Endothelial cell of umbilical vein (primary cell): Measurements from ENCODE around the gene FAM222A. TPM values are rescaled to one million over a fixed set of nuclear protein-coding genes. Genes with fewer than 3 reads are reported as not detected.

Experiments
- BruUV-seq: library from RNA; stranded (reverse); fragments of 400-500 nt; replicated peaks from 2 replicates; lab custom pipeline; 2021; lab: Mats Ljungman, UMichigan
- CTCF ChIA-PET: fragments of 300-600, 350-600 bp; sonication (Branson Sonifier 250); formaldehyde crosslinking; loops from one replicate; lab custom pipeline; 2021; ENCODE audit warnings: antibody characterized with exemption, inconsistent platforms; lab: Charles Lee
- POLR2A ChIA-PET: fragments of 300-600, 350-600 bp; sonication (Branson Sonifier 250); formaldehyde crosslinking; loops from one replicate; lab custom pipeline; 2021; ENCODE audit warnings: antibody characterized with exemption, inconsistent platforms; lab: Charles Lee
- DNase-seq: peaks from one replicate; pipeline ENCODE4 v3.0.0-alpha.2; 2011; ENCODE audit warnings: low read depth, low spot score
- FAIRE-seq: peaks from 2 replicates; lab custom pipeline; 2011; peaks lifted over from hg19 to GRCh38; lab: Jason Lieb, UNC
- H2AFZ ChIP-seq: 2 replicates; pipeline ENCODE4 v1.6.0; 2012; ENCODE audit warnings: low read depth, low read length, control low read depth, inconsistent platforms
- H3K27ac ChIP-seq: 2 replicates; pipeline ENCODE4 v1.5.1; 2011; ENCODE audit warnings: low read depth, mild to moderate bottlenecking, control low read depth, low read length, moderate library complexity; ENCODE audit not compliant: insufficient read depth
- H3K27me3 ChIP-seq, 2 experiments: 2 replicates each; pipeline versions ENCODE4 v1.6.0 to v1.6.1; 2011; ENCODE audit warnings: low read length in 2 of 2, mixed read lengths in 1 of 2; ENCODE audit not compliant: control insufficient read depth in 2 of 2, insufficient read depth in 2 of 2
- H3K36me3 ChIP-seq, 2 experiments: 2 replicates in 1 of 2; 3 replicates in 1 of 2; pipeline ENCODE4 v1.5.1; 2011; ENCODE audit warnings: low read length in 2 of 2, mild to moderate bottlenecking in 1 of 2, moderate library complexity in 1 of 2; ENCODE audit not compliant: control insufficient read depth in 2 of 2, insufficient read depth in 2 of 2; ENCODE audit errors: extremely low read depth in 1 of 2
- H3K4me1 ChIP-seq: 3 replicates; pipeline ENCODE4 v1.5.1; 2011; ENCODE audit warnings: mild to moderate bottlenecking, low read length; ENCODE audit not compliant: control insufficient read depth, insufficient read depth; ENCODE audit errors: extremely low read depth
- H3K4me2 ChIP-seq: 2 replicates; pipeline ENCODE4 v1.6.1; 2011; ENCODE audit warnings: low read length, control low read depth, mixed read lengths; ENCODE audit not compliant: insufficient read depth
- H3K4me3 ChIP-seq, 3 experiments: fragments of 200-600 bp in 1 of 3; sonication (generic), shearing (Covaris generic) in 1 of 3; replicated peaks in 1 of 3; 2 replicates each; pipeline ENCODE4 v1.5.1; 2011 to 2016; ENCODE audit warnings: control low read depth in 3 of 3, low read length in 3 of 3, mild to moderate bottlenecking in 2 of 3, inconsistent platforms in 1 of 3, low read depth in 1 of 3, moderate library complexity in 1 of 3; ENCODE audit not compliant: insufficient read depth in 1 of 3
- H3K79me2 ChIP-seq: 2 replicates; pipeline ENCODE4 v1.6.0; 2012; ENCODE audit warnings: low read length, inconsistent platforms; ENCODE audit not compliant: control insufficient read depth, insufficient read depth
- H3K9ac ChIP-seq: replicated peaks from 2 replicates; pipeline ENCODE3; 2011; ENCODE audit warnings: low read length, control low read depth; ENCODE audit not compliant: insufficient read depth; ENCODE audit errors: extremely low read depth
- H3K9me1 ChIP-seq: replicated peaks from 3 replicates; pipeline ENCODE4 v1.6.0; 2011; ENCODE audit warnings: mild to moderate bottlenecking, low read length; ENCODE audit not compliant: control insufficient read depth, insufficient read depth; ENCODE audit errors: extremely low read depth
- H3K9me3 ChIP-seq: replicated peaks from 2 replicates; pipeline ENCODE4 v1.5.1; 2012; ENCODE audit warnings: low read length, inconsistent platforms; ENCODE audit not compliant: control insufficient read depth, insufficient read depth
- H4K20me1 ChIP-seq: replicated peaks from 2 replicates; pipeline ENCODE3; 2011; ENCODE audit warnings: mild to moderate bottlenecking, low read length; ENCODE audit not compliant: control insufficient read depth, insufficient read depth; ENCODE audit errors: extremely low read depth
- EZH2 ChIP-seq: IDR thresholded peaks from 2 replicates; pipeline ENCODE4 v1.6.1; 2012; ENCODE audit warnings: borderline replicate concordance, low read depth, mild to moderate bottlenecking, moderate library complexity, low read length, inconsistent platforms; ENCODE audit not compliant: severe bottlenecking
- FOS ChIP-seq: IDR thresholded peaks from 2 replicates; pipeline ENCODE4 v1.6.1; 2011; ENCODE audit warnings: mild to moderate bottlenecking, low read length, moderate library complexity, borderline replicate concordance; ENCODE audit not compliant: insufficient read depth
- GATA2 ChIP-seq: IDR thresholded peaks from 2 replicates; pipeline ENCODE4 v1.7.0; 2011; ENCODE audit warnings: low read depth, mild to moderate bottlenecking, moderate library complexity, mixed read lengths, low read length; ENCODE audit not compliant: insufficient read length, insufficient read depth
- JUN ChIP-seq: IDR thresholded peaks from 2 replicates; pipeline ENCODE4 v1.6.1; 2011; ENCODE audit warnings: borderline replicate concordance, low read depth; ENCODE audit not compliant: insufficient read length, insufficient read depth
- MYC ChIP-seq: IDR thresholded peaks from one replicate; pipeline ENCODE4 v1.6.1; 2011; ENCODE audit warnings: mild to moderate bottlenecking, low read depth, low read length
- POLR2A ChIP-seq: IDR thresholded peaks from 2 replicates; pipeline ENCODE4 v1.6.1; 2012; ENCODE audit warnings: low read depth, mild to moderate bottlenecking, control low read depth, low read length
- POLR2AphosphoS5 ChIP-seq: IDR thresholded peaks from 2 replicates; pipeline ENCODE4 v1.6.1; 2012; ENCODE audit warnings: low read depth, mild to moderate bottlenecking, control low read depth, low read length, moderate library complexity; ENCODE audit not compliant: insufficient read depth
- dilution Hi-C: fragments of 300-500 bp; cut with MboI; formaldehyde crosslinking; loops from one replicate; pipeline ENCODE4 v1.15.0; 2019; ENCODE audit warnings: low sequenced_read_pairs; ENCODE audit not compliant: extremely low pct_ligation_motif_present
- intact Hi-C: fragments of 100-400 bp; cut with micrococcal nuclease; formaldehyde crosslinking; loops from one replicate; pipeline ENCODE4 v1.10.0; 2022
- polyA plus RNA-seq, 4 experiments: library from polyadenylated mRNA; depleted of rRNA in 3 of 4; stranded (reverse) in 3 of 4; unstranded in 1 of 4; fragments of >200 nt; gene quantifications; 2 replicates each; pipeline versions ENCODE4 v1.2.1 to v1.2.3, GENCODE V29; 2011 to 2012; ENCODE audit warnings: missing spikeins in 1 of 4
- total RNA-seq: library from RNA; stranded (reverse); gene quantifications from 2 replicates; pipeline ENCODE4 v1.2.3, GENCODE V29; 2021
- TF ChIP-seq, protein P1 (sequence below): IDR thresholded peaks from 2 replicates; pipeline ENCODE4 v1.6.1; 2011; ENCODE audit not compliant: insufficient read depth, insufficient read length
- TF ChIP-seq, protein P2 (sequence below), 2 donors: IDR thresholded peaks; 1 replicate in 1 of 2; 2 replicates in 1 of 2; pipeline ENCODE4 v1.5.1; 2011; ENCODE audit warnings: low read length in 2 of 2, mild to moderate bottlenecking in 2 of 2, moderate library complexity in 2 of 2, control low read depth in 1 of 2, inconsistent platforms in 1 of 2, low read depth in 1 of 2; ENCODE audit not compliant: insufficient read depth in 1 of 2; ENCODE audit errors: extremely low read depth in 1 of 2

The FAM222A gene
- total and polyA plus RNA-seq, 2 donors (not counting 3 experiments of a cell fraction or from before 2014, with no cell fraction given) = 0.62 to 1.7 TPM

DNA sequence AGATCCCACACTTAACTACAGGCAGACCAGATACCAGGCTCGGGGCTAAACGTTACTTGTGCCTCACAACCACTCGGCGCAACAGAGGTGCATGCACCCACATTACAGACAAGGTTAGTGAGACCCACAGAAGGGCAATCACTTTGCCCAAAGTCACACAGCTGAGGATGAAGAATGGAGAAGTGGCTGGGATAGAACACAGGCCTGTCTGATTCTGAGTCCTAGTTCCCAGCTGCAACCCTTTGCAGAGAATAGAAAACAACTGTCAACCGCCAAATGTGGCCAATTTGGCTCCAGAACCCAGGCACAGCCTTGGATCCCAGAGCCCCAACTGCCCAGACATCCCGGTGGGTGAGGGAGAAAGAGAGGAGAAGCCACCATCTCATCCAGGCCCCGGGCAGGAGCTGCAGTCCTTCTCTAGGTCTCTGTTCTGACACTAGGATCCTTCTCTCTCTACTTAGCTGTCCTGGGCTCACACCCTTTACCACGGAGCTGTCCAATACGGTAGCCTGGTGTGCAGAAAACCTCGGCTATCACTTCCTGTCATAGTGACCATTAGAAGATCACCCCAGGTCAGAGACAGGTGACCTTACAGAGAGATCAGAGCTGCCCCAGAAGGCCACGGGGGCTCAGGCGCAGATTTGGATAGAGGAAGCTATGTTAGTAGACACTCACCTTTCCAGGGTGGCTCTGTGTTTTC, 59.1 kb downstream of the FAM222A start:
- Histone ChIP-seq H3K9me1 (no peaks in the 10 kb centered on the region), H3K27me3 (no peaks in the 10 kb centered on the region), H3K36me3 (no peaks in the 10 kb centered on the region), H2AFZ (no peak overlapping the region), H3K79me2 (no peaks in the 10 kb centered on the region), H3K4me2 (no peak overlapping the region), H3K4me1 (no peaks in the 10 kb centered on the region), H4K20me1 (no peaks in the 10 kb centered on the region), H3K9ac (no peak overlapping the region), H3K27ac (no peak overlapping the region), H3K9me3 (no peaks in the 10 kb centered on the region), H3K4me3 (no peak overlapping the region)
- no TSS peak for BruUV-seq
- ChIA-PET CTCF (interaction anchor here (0.7 to 7.3 kb wide), 9 partner anchors 39 to 345 kb away, joined by 3 to 252 read pairs (median 6); no protein-coding TSS in a partner anchor), POLR2A (interaction anchor here (0.5 kb wide), 1 partner anchor 17 kb away, joined by 11 read pairs; no protein-coding TSS in a partner anchor)
- dilution Hi-C loops (no loop called here), intact Hi-C loops (no loop called here)
- DNase-seq = no peak
- TF ChIP-seq GATA2 = no peak
- no peak for TF ChIP-seq JUN
- no peak for TF ChIP-seq EZH2
- TF ChIP-seq FOS = no peak
- no peak for TF ChIP-seq POLR2AphosphoS5
- TF ChIP-seq, protein P1, sequence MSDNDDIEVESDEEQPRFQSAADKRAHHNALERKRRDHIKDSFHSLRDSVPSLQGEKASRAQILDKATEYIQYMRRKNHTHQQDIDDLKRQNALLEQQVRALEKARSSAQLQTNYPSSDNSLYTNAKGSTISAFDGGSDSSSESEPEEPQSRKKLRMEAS = no peak
- TF ChIP-seq, protein P2, sequence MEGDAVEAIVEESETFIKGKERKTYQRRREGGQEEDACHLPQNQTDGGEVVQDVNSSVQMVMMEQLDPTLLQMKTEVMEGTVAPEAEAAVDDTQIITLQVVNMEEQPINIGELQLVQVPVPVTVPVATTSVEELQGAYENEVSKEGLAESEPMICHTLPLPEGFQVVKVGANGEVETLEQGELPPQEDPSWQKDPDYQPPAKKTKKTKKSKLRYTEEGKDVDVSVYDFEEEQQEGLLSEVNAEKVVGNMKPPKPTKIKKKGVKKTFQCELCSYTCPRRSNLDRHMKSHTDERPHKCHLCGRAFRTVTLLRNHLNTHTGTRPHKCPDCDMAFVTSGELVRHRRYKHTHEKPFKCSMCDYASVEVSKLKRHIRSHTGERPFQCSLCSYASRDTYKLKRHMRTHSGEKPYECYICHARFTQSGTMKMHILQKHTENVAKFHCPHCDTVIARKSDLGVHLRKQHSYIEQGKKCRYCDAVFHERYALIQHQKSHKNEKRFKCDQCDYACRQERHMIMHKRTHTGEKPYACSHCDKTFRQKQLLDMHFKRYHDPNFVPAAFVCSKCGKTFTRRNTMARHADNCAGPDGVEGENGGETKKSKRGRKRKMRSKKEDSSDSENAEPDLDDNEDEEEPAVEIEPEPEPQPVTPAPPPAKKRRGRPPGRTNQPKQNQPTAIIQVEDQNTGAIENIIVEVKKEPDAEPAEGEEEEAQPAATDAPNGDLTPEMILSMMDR (IDR thresholded peaks at IDR 0.05; ENCODE audit: extremely low read depth in 1 of 2, insufficient read depth in 1 of 2, low read depth in 1 of 2, low read length in 2 of 2) = no peak
- TF ChIP-seq MYC = no peak
- TF ChIP-seq POLR2A = no peak
- FAIRE-seq = no peak
